Measurements from ENCODE around the gene FUT6. TPM values are rescaled to one million over a fixed set of nuclear protein-coding genes. Genes with fewer than 3 reads are reported as not detected.
"Not testable (repeated sequence)": the region's sequence is repeated elsewhere in the genome, so short reads cannot be mapped to it uniquely, and the experiment has no call there.

The FUT6 gene, protein sequence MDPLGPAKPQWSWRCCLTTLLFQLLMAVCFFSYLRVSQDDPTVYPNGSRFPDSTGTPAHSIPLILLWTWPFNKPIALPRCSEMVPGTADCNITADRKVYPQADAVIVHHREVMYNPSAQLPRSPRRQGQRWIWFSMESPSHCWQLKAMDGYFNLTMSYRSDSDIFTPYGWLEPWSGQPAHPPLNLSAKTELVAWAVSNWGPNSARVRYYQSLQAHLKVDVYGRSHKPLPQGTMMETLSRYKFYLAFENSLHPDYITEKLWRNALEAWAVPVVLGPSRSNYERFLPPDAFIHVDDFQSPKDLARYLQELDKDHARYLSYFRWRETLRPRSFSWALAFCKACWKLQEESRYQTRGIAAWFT
- not detected for total RNA-seq

DNA sequence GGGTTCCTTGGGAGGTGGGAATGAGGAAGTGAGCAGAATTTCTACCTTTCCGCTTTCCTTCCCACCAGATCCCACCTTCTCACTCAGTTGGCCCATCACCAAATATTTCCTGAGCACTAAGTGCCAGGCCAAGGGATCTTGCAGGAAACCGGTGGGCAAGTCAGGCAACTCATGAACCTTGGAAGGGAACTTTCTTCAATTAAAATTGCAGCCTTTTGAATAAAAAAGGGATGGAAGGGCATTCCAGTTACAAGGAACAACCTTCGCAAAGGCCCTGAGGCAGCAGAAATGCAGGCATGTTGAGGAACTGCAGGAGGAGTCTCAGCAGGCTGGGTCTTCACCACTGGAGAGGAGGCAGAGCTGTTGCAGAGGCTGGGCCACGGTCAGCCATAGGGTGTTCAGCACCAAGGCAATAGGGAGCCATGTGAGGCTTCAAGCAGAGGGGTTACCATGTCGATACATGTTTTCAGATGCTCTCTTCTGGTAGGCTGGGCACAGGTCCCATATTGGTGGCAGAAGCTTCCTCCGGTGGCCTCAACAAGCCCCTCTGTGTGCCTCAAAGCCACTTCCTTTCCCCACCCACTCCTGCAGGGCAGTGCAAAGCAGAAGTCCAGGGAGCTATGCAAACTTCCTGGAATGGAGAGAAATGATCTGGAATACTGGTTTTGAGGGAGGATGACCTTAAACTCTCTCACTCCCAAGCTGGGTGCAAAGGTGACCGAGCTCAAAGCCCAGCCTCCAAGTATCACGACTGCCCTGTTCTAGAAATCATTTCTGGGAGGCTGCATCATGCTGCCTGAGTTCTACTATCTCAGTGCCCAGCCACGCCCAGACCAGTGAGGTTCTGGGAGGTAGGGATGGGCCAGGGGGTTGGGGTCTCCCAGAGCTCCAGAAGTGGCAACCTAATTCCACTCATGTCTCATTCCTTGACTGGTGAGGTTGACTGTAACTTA lies at the start of gene FUT6:
Gene FUT6, minus strand, starts transcription at position 638 of the 953 bp plus-strand sequence. CDS start 7,135 bp downstream, outside the sequence.
- H3K4me3 ChIP-seq (ENCODE audit: low read length) = no peak within 1 kb of the TSS
- H3K9me3 ChIP-seq (ENCODE audit: low read depth, low read length) = no peaks in the 10 kb centered on the region
- H3K4me1 ChIP-seq (ENCODE audit: insufficient read depth, low read length) = peaks cover 13% of the 10 kb centered on the region
- H3K27me3 ChIP-seq (ENCODE audit: insufficient read depth, low read length) = no peaks in the 10 kb centered on the region

DNA sequence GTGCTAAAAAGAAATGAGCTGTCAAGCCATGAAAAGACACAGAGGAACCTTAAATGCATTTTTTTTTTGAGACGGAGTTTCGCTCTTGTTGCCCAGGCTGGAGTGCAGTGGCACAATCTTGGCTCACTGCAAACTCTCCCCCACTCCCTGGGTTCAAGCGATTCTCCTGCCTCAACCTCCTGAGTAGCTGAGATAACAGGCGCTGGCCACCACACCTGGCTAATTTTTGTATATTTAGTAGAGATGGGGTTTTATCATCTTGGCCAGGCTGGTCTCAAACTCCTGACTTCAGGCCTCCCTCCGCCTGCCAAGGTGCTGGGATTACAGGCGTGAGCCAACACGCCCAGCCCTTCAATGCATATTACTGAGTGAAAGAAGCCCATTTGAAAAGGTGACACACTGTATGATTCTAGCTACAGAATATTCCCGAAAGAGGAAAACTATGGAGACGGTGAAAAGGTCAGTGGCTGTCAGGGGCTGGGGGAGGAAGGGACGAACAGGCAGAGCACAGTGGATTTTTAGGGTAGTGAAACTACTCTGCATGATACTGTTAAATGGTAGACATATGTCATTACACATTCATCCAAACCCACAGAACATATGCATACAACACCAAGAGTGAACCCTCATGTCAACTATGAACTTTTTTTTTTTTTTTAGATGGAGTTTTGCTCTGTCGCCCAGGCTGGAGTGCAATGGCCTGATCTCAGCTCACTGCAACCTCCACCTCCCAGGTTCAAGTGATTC lies 44.7 kb upstream of the FUT6 start:
- H3K4me1 ChIP-seq (ENCODE audit: insufficient read depth, low read length); H3K9me3 ChIP-seq (ENCODE audit: low read depth, low read length); H3K4me3 ChIP-seq (ENCODE audit: low read length); H3K27me3 ChIP-seq (ENCODE audit: insufficient read depth, low read length): not testable (repeated sequence)

DNA sequence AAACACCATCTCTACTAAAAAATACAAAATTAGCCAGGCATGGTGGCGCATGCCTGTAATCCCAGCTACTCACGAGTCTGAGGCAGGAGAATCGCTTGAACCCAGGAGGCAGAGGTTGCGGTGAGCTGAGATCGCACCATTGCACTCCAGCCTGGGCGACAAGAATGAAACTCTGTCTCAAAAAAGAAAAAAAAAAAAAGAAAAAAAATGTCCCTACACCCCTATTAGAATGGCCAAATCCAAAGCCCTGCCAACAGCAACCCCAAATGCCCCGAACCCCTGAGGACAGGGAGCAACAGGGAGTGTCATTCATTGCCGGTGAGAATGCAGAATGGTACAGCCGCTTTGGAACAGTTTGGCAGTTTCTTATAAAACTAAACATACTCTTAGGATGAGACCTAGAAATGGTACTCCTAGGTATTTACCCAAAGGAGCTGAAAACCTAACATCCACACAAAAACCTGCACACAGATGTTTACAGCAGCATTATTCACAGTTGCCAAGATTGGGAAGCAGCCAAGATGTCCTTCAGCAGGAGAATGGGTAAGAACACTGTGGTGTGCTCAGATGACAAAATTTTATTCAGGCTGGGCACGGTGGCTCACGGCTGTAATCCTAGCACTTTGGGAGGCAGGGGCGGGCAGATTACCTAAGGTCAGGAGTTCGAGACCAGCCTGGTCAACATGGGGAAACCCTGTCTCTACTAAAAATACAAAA lies 43.8 kb upstream of the FUT6 start:
- H3K27me3 ChIP-seq (ENCODE audit: insufficient read depth, low read length); H3K9me3 ChIP-seq (ENCODE audit: low read depth, low read length); H3K4me1 ChIP-seq (ENCODE audit: insufficient read depth, low read length); H3K4me3 ChIP-seq (ENCODE audit: low read length): not testable (repeated sequence)

DNA sequence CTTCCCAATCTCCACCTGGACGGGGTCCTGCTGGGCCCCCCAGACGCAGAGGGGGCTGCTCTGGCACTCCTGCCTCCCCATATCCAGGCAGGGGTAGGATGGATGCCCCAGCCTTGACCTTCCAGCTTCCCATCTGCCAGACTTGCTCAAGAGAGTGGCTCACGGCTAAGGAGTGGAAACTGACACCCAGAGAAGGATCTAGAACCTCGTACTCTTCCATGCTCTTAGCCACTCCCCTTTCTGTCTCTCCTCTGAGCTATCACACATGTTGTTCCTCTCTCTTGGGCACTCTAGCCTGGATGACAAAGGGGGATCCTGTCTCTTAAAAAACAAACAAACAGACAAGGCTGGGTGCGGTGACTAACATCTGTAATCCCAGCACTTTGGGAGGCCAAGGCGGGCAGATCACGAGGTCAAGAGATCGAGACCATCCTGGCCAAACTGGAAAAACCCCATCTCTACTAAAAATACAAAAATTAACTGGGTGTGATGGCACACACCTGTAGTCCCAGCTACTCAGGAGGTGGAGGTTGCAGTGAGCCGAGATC lies 43.0 kb upstream of the FUT6 start:
- H3K9me3 ChIP-seq (ENCODE audit: low read depth, low read length) = no peaks in the 10 kb centered on the region
- no peaks in the 10 kb centered on the region for H3K4me1 ChIP-seq (ENCODE audit: insufficient read depth, low read length)
- no peak overlapping the region for H3K4me3 ChIP-seq (ENCODE audit: low read length)
- H3K27me3 ChIP-seq (ENCODE audit: insufficient read depth, low read length) = peaks cover 7% of the 10 kb centered on the region

DNA sequence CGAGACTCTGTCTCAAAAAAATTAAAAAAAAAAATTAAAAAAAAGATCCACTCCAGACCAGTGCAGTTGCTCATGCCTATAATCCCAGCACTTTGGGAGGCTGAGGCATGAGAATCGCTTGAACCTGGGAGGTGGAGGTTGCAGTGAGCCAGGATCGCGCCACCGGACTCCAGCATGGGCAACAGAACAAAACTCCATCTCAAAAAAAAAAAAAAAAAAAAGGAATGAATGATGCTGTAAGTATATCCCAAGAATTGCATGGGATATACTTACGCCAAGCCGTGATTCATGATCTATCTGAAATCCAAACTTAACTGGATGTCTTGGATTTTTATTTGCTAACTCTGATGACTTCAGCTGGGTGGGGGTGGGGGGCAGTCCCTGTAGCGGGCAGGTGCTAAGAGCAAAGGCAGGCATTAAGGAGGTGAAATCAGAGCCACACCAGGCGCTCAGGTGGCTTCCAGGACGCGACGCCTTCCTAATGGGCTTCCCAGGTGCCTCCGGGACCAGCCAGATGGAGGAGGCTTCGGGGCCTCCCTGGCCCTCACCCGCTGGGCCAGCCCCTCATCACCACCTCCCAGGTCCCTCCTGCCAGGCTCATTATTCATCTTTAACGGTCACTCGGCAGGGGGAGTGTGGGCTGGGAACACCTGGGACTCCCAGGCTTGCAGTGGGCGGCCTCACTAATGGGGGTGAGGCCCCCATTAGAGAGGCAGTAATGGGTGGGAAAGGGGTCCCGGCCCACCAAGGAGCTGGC lies 42.2 kb upstream of the FUT6 start:
- H3K4me3 ChIP-seq (ENCODE audit: low read length) = no peak overlapping the region
- peaks cover 7% of the 10 kb centered on the region for H3K27me3 ChIP-seq (ENCODE audit: insufficient read depth, low read length)

DNA sequence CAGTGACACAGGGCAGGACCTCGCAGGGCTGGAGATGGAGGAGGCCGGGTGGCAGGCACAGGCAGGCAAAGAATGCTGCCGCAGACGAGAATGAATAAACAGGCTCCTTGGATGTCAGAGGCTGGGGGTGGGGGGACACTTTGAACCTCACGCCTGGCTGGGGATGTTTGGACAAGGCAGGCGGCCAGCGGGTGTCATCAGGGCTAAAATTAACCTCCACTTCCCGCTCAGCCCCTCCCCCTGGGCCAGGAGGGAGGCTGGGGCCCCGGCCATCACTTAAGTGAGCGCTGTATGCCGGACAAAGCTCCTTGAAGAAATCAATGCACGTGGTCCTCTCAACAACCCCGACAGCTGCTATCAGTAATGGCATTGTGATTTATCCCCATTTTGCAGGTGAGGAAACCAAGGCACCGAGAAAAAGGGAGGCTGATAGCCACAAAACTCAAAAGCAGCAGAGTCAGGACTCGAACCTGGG lies 41.1 kb upstream of the FUT6 start:
- peaks cover 7% of the 10 kb centered on the region for H3K27me3 ChIP-seq (ENCODE audit: insufficient read depth, low read length)
- H3K9me3 ChIP-seq (ENCODE audit: low read depth, low read length) = no peaks in the 10 kb centered on the region

More for the DNA sequence above, 42.2 kb upstream of the FUT6 start:
- H3K4me1 ChIP-seq (ENCODE audit: insufficient read depth, low read length) = no peaks in the 10 kb centered on the region
- H3K9me3 ChIP-seq (ENCODE audit: low read depth, low read length) = no peaks in the 10 kb centered on the region

DNA sequence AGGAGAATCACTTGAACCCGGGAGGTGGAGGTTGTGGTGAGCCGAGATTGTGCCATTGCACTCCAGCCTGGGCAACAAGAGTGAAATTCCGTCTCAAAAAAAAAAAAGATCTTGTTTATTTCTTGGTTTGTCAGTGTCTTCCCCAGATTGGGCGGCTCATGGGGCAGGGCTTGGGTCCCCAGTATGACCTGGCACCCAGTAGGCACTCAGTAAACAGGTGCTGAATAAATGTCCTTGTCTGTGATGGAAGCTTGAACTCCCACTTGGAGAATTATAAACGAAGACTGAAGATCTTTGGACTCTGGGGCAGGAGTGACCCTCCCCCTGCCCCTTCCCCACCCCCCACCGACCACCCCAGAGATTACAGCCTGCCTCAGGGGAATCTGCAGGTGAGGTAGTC lies 40.7 kb upstream of the FUT6 start:
- H3K9me3 ChIP-seq (ENCODE audit: low read depth, low read length) = no peaks in the 10 kb centered on the region
- H3K4me3 ChIP-seq (ENCODE audit: low read length) = no peak overlapping the region
- H3K27me3 ChIP-seq (ENCODE audit: insufficient read depth, low read length) = peaks cover 7% of the 10 kb centered on the region
- H3K4me1 ChIP-seq (ENCODE audit: insufficient read depth, low read length) = no peaks in the 10 kb centered on the region

More for the DNA sequence above, 41.1 kb upstream of the FUT6 start:
- Histone ChIP-seq H3K4me3 (ENCODE audit: low read length) (no peak overlapping the region), H3K4me1 (ENCODE audit: insufficient read depth, low read length) (no peaks in the 10 kb centered on the region)

DNA sequence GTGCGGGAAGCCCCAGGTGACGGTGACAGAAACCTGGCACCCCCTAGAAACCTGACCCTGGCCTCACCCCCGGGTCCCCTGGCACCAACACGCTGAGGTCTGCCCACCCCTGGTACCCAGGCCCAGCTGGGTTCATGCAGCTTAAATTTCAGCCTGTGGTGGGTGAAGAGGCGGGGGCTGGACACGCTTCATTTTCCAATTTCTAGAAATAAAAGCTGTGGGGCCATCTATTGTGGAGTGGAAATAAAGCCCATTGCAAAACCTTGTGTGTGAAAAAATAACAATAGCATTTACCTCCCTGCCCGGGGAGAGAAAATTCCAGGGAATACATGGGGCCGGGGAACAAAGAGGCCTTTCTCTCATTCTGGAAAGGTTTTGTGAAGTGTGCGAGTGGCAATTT lies 38.4 kb upstream of the FUT6 start:
- Histone ChIP-seq H3K9me3 (ENCODE audit: low read depth, low read length) (no peaks in the 10 kb centered on the region), H3K4me1 (ENCODE audit: insufficient read depth, low read length) (no peaks in the 10 kb centered on the region), H3K4me3 (ENCODE audit: low read length) (no peak overlapping the region), H3K27me3 (ENCODE audit: insufficient read depth, low read length) (peaks cover 7% of the 10 kb centered on the region)

DNA sequence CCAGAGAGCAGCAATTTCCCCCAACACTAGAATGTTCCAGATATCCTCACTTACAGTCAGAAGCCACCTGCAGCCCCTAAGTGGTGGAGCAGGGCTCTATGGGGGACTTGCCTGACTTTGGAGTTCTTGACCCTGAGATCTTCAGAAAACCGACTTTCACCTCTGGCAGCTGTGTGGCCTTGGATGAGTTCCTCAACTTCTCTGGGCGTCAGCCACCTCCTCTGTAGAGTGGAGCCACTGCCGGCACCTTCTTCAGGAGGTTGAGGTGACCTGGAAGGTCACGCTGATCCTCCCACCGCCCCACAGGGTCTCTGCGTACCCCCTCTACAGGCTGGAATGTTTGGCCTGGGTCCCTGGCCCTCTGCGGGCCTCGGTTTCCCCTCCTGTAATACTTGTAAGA lies 37.9 kb upstream of the FUT6 start:
- no peaks in the 10 kb centered on the region for H3K4me1 ChIP-seq (ENCODE audit: insufficient read depth, low read length)
- no peak overlapping the region for H3K4me3 ChIP-seq (ENCODE audit: low read length)
- no peaks in the 10 kb centered on the region for H3K9me3 ChIP-seq (ENCODE audit: low read depth, low read length)
- peaks cover 7% of the 10 kb centered on the region for H3K27me3 ChIP-seq (ENCODE audit: insufficient read depth, low read length)

DNA sequence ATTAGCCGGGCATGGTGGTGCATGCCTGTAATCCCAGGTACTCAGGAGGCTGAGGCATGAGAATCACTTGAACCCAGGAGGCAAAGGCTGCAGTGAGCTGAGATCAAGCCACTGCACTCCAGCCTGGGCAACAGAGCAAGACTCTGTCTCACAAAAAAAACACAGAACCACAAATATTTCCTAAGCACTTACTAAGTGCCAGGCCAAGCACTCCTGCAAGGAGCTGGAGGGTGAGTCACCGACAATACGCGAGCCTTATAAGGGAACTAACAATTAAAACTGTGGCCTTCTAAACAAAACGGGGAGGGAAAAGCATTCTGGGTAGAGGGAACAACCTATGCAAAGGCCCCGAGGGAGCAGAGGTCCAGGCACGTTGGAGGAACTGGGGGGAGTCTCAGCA lies 35.0 kb upstream of the FUT6 start:
- H3K4me1 ChIP-seq (ENCODE audit: insufficient read depth, low read length); H3K27me3 ChIP-seq (ENCODE audit: insufficient read depth, low read length); H3K9me3 ChIP-seq (ENCODE audit: low read depth, low read length); H3K4me3 ChIP-seq (ENCODE audit: low read length): not testable (repeated sequence)

DNA sequence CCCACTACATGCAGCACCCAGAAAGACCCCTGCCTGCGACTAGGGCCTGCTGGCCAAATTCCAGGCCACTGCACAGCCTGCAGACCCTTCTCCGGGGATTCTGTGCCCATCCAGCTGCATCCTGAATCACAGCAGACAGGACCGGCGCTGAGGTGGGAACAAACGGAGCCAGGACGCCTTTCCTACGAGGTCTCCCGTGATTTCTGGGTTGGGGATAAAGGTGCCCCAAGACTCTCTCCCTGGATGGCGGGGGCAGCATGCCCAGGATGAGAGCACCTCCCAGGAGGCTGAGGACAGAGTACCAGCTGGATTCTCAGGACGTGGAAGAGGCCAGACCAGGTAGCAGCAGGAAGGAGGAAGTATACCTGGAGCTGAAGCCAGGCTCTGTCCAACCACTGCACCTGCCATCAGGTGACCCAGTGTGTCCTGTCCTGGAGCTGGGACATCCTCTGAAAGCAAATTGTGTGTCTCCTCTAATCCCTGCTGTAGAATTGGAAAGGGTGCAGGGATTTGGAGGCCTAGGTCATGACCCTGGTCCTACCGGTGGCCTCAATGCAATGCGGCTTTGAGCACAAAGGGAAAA lies 34.2 kb upstream of the FUT6 start:
- no peaks in the 10 kb centered on the region for H3K4me1 ChIP-seq (ENCODE audit: insufficient read depth, low read length)
- no peaks in the 10 kb centered on the region for H3K9me3 ChIP-seq (ENCODE audit: low read depth, low read length)
- H3K27me3 ChIP-seq (ENCODE audit: insufficient read depth, low read length) = no peaks in the 10 kb centered on the region
- no peak overlapping the region for H3K4me3 ChIP-seq (ENCODE audit: low read length)

DNA sequence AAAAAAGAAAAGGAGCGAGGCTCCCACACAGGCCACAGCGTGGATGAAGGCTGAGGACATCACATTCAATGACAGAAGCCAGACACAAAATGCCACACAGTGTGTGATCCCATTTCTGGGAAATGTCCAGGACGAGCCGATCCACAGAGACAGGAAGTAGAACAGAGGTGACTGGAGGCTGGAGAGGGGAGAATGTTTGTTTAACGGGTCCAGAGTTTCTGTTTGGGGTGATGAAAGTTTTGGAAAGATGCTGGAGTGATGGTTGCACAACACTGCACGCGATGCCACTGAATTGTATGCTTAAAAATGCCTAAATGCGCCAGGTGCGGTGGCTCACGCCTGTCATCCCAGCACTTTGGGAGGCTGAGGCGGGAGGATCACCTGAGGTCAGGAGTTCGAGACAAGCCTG lies 31.5 kb upstream of the FUT6 start:
- Histone ChIP-seq H3K9me3 (ENCODE audit: low read depth, low read length) (no peaks in the 10 kb centered on the region), H3K4me3 (ENCODE audit: low read length) (no peak overlapping the region), H3K27me3 (ENCODE audit: insufficient read depth, low read length) (no peaks in the 10 kb centered on the region), H3K4me1 (ENCODE audit: insufficient read depth, low read length) (no peaks in the 10 kb centered on the region)

Measured in mononuclear cell (primary cell).